HG02870 (cell line): Measurements from ENCODE around the gene HNRNPF.
A peak's percentile ranks its signal among the peaks of the same experiment; 100 is the strongest.
"Not testable (repeated sequence)": the region's sequence is repeated elsewhere in the genome, so short reads cannot be mapped to it uniquely, and the experiment has no call there.

Experiments used
- ATAC-seq: cut with Tn5 transposase; IDR thresholded peaks from one replicate; pipeline ENCODE4 v1.9.1; 2021; ENCODE audit warnings: mild to moderate bottlenecking, moderate library complexity; ENCODE audit not compliant: unreplicated experiment

The HNRNPF gene

DNA sequence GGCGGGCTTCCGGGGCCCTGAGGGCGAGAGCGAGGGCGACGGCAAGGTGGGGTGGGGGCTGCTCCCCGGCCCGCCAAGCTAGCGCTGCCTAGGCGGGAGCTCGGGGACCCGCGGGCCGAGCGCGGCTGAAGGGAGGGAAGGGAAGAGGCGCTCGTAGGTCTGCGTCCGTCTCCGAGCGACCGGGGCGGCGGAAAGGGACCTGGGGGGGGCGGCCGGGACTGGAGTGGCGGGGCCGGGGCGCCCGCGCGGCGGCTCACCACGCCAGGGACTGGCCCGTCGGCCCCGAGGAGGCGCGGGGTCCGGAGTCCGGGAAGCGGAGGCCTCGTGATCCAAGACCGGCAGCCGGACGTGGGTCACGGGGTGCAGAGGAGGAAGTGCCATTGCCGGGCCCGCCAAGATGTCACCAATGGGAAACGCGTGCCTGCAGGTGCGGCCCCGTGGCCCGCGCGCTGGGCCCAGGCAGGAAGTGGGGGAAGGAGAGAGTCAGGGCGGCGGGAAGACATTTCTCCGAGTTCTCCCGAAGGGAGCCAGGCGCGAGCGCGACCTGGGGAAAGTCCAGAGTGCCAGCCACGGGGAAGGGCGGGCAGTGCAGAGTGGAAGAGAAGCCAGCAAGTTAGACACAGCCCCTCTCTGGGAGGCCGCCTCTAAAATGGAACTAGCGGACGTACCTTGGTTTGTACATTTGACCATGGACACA is 11.9 kb downstream of the HNRNPF start:
- ATAC-seq, result peak; percentile 77

DNA sequence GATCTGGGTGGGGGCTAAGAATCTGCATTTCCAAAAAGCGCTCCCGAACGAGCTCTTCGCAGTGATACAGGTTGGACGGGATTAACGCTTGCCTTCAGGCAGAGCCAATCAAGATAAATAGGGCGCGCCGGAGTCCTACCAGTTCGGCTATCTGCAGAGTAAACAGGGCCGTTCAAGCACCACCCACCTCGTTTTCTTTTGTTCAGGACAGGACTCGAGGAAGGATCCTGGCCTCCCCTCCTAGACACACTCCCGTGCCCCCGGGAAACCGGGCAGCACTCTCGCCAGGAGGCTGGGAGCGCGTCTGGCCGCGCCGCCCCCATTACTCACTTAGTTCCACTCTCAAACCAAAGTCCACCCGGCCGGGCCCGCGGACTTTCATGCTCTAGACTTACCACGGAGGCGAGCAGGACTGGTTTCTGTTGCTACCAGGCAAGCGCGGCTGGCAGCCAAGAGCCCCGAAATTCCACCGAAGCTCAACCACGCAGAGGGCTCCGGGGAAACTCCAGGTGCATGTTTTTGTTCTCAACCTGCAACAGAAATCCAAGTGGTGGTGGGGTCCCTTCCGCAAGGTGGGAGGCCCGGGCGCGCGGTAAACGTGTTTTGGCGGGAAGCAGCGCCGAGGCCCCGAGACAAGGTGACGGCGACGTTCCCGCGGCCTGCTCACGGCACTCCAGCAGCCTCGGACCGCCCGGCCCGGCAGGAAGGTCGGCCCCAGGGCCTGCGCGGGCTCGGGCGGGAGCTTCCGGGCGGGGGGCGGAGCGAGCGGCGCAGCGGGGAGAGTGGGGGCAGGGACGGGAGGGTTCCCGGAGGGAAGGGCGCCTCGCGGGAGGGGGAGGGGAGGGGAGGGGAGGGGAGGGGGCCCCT is 12.7 kb downstream of the HNRNPF start:
- ATAC-seq, result peak; percentile 41

DNA sequence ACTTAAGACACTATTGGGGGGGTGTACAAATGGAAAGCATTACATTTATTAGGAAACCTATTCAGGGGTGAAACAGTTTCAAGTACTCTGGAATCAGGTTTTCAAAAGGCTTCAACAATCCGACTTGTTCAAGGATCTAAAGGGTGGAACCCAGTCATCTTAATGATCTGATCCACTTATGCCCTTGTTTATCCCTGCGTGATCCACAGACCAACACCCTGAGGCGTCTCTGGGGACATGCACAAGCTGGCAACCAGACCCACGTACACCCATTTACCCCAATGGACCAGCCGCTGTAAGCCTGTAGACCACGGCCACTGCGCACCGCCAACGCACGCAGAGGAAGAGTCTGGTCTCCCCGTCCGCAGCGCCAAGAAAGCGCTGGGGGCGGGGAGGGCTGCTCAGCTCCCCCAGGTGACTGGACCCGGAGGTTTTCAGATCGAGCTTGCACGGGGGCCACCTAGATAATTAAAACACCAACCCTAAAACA is 13.4 kb downstream of the HNRNPF start:
- no peak for ATAC-seq

DNA sequence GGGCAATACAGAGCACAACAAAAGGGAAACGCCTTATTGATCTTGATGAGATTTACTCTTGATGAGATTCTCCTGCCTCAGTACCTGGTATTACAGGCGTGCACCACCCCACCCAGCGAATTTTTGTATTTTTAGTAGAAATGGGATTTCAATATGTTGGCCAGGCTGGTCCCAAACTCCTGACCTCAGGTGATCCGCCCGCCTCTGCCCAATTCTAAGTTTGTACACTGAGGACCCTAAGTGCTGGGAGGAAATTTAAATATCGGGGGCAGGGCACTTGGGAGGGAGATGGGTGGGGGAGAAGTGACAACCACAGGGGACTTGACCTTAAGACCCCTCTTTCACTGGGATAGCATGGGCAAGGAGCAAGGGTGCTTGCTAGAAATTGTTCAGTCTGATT is 14.1 kb downstream of the HNRNPF start:
- ATAC-seq, result no peak

DNA sequence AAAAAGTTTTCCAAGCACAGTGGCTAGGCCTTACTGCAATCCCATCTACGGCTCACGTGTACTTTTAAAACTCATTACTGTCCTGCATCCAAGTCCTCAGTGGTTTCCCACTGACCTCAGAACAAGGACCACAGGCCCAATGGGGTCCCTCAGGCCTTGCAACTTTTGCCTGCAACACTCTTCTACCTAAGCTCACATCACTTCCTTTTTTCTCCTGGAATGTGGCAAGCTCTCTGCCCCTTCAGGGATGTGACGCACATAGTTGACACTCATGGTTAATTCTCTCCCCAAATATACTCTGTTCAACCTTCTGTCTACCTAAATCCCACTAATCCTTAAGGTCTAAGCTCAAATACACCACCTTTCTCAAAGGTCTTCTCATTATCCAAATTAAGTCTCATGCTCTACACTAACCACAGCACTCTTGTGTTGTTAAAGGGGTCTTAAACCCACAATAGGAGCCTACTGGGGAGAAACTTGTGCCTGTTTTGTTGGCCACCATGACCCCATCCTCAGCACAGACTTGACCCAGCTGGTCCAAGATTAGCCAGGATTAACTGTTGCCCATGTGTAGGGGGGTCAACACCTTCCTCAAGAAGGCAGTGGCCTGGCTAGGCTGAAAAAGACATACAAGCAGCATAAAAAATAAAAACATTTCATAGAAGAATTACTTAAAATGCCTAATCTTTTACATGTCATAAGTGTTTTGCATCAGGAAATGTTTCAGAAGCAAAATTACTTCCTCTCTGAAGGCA is 15.2 kb downstream of the HNRNPF start:
- no peak for ATAC-seq

DNA sequence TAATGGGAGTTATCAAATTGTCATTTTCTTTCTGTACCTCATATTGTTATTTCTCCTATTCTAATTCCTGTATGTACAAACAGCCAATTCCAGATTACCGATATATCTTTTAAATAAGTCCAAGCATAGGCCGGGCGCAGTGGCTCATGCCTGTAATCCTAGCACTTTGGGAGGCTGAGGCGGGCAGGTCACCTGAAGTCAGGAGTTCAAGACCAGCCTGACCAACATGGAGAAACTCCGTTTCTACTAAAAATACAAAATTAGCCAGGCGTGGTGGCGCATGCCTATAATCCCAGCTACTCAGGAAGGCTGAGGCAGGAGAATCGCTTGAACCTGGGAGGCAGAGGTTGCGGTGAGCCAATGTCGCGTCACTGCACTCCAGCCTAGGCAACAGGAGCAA is 15.8 kb downstream of the HNRNPF start:
- not testable (repeated sequence) for ATAC-seq

DNA sequence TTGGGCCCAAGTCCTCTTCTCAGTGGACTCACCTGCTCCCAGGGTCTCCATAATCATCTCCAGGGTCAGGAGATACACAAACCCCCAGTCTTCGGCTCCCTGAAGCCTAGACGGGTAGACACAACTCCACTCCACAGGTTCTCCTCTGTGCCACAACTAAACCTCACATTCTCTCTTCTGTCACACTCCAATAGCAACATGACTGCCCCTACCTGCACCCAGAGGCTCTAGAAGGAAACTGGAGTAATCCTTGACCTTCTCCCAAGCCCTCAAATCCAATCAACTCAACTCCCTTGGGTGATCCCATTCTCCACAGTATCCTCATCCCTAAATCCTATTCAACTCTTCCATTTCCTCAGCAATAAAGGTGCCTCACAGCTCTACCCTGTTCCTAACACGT is 16.2 kb downstream of the HNRNPF start:
- ATAC-seq, result no peak

DNA sequence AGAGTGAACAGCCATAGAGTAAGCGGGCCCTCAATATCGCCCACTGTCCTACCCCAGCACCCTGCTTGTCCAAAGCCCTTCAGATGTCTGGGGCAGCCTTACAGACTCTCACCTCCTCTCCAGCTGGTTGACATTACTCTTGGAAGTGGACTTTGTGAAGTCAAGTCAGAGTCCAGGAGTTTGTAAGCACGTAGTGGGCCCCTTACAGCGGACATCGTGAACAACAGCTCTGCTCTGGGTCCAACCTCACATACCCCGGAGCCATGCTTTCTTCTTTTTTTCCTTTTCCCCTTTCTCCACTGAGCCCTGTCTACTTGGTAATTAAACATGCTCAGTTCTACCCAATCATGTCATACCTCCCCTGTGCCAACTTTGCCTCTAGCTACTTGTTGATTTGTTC is 17.5 kb downstream of the HNRNPF start:
- no peak for ATAC-seq

DNA sequence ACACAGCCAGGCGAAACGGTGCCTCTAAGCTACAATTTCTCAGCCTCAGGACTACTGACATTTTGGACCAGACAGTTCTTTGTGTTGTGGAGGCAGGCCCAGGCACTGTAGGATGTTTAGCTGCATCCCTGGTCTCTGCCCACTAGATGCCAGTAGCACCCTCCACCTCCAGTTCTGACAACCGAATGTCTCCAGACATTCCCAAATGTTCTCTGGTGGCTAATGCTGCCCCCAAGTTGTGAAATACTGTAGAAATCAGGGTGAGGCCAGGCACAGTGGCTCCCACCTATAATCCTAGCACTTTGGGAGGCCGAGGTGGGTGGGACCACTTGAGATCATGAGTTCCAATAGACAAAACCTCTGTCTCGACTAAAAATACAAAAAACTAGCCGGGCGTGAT is 18.2 kb downstream of the HNRNPF start:
- no peak for ATAC-seq

DNA sequence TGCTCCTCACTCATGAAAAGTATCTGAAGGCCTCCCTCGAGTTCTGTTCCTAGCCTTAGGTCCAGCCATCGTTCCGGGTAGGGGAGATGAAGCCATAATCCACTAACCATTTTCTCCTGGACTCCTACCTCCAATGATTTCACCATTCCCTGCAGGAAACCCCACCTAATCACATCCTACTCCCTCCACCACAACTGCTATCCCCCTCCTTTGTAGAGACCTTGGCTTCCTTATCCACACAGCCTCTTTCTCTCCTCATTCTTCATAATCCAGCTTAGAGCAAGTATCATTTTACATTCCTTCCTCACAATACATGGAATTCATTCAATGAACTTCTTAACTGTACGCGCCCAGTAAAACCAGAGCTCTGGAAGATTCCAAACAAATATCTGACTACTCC is 18.7 kb downstream of the HNRNPF start:
- ATAC-seq, result no peak

DNA sequence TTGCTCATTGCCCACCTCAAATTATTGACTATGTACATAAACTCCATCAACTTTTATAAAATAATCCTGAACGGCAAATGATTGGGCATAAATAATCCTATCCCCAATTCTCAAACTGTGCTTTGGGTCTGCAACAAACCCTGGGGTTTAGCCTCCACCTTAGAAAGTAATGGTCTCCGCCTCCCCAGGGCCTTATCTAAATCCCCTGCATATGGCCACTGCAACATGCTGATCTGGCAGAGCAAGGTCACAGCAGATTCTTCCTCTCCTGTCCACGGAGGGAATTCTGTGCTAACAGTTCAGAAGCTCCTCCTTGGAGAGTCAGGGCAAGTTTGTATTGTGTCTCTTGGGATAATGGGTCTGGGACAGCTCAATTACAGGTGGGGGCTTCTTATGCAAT is 19.1 kb downstream of the HNRNPF start:
- ATAC-seq, result no peak

DNA sequence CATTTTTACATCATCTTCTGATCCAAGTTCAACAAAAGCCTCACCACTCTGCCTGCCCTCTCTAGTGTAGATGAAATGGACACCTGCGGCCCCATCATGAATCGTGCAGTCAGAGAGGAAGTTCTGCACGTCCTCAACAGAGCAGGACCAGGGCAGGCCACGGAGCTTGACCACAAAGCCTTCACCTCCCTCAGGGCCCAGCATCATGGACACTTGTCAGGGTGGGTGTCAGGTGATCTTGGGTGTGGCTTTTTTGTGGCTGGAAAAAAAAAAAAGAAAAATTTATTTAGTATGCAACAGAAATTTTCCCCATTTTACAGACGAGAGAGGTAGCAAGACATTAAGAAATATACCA is 21.3 kb downstream of the HNRNPF start:
- ATAC-seq, result no peak

DNA sequence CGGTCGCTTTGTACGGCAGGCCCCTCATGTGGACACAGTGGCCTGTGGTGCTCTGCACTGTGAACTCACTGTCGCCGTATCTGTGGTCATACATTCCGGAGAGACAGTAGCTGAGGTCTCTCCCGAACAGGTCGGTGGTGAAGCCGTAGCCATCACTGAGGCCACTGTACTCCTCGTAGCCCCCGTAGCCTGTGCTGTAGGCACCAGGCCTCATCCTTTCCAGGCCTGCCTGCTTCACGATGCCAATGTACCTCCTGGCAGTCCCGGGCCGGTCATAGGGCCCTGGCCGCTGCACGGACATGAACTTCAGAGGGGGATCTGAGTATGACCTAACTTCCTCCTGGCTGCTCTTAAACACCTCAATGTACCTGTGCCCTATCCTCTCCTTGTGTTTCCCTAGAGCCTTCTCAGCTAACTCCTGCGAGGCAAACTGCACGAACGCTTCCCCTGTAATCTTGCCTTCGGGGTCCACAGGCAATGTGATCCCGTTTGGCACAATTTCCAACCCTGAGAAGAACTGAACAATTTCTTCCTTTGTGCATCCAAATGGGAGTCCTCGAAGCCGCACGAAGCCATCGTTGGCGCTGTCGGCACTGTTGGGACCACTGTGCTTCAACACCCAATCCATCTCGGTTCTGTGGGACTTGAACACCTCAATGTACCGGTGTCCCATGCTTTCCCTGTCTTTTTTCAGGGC is 21.9 kb downstream of the HNRNPF start:
- ATAC-seq, result no peak

DNA sequence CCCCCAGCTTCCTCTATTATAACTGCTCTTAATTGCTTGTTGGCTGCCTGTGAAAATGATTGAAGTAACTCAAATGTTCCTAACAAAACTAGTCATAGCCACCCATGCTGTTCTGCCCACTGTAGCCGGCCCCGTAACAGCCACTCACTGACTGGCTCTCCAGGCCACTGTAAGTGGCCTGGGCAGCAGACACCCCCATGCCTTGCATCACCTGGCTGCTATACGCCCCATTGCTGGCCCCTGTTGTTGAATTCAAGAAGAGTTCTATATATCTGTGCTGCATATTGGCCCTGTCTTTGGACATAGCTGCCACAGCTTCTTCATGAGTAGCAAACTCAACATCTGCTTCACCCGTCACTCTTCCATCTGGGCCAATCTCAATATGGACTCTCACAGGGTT is 22.4 kb downstream of the HNRNPF start:
- no peak for ATAC-seq

DNA sequence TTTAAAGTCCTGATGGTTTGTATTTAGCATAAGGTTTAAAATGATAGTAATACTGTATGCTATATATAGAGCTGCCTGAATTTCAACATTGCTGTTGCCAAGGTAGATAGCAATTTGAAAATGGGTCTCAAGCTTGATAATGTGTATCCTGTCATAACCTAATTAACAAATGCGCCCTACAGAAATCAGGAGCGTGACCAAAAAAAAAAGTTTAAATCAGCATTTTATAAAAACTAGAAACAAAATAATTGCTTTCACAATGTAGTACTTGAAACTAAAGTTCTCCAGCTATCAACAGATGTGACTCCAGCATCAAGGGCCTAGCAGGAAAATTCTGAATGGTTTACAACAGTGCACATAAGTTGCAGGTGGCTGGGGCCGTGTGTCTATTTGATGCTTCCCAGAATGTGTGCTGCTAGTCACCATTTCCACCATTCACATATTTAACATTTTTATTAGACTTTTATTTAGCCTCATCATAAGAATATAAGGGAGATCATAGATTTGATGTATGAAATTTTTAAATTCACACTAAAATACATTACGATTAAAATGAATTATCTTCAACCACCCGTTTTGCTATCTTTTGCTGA is 23.5 kb downstream of the HNRNPF start:
- ATAC-seq, result no peak

DNA sequence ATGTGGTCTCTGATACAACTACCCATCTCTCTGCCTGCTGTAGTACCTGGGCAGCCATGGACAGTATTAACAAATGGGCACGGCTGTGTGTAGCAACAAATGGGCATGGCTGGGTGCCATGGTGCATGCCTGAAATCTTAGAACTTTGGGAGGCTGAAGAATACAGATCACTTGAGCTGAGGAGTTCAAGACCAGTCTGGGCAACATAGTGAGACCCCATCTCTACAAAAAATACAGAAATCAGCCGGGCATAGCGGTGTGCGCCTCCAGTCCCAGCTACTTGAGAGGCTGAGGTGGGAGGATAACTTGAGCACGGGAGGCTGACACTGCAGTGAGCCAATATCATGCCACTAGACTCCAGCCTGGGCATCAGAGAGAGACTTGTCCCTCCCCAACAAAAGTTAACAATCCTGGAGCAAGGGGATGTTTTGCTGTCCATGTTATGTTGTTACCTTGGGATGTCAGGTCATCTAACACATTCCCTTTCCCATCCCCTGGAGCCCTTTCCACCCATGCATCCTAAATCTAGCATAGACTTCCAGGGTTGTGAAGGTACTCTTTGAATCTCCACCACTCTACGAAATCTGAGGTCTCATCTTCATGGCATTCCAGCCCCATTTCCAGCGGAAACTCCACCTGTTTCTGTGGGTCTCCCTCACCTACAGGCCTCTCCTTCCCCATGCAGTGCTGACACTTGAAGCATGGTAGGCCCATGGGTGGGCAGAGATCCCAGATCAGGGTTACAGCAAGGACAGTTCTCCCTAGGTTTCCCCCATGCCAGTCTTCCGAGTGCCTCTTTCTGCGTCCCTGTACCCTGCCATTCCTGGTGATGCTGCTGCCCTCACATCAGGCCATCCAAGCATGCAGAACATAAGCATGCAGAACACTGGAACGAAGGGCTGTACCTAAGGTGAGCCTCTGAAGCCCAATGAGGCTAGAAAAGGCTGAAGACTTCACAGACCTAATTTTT is 24.4 kb downstream of the HNRNPF start:
- ATAC-seq, result no peak

DNA sequence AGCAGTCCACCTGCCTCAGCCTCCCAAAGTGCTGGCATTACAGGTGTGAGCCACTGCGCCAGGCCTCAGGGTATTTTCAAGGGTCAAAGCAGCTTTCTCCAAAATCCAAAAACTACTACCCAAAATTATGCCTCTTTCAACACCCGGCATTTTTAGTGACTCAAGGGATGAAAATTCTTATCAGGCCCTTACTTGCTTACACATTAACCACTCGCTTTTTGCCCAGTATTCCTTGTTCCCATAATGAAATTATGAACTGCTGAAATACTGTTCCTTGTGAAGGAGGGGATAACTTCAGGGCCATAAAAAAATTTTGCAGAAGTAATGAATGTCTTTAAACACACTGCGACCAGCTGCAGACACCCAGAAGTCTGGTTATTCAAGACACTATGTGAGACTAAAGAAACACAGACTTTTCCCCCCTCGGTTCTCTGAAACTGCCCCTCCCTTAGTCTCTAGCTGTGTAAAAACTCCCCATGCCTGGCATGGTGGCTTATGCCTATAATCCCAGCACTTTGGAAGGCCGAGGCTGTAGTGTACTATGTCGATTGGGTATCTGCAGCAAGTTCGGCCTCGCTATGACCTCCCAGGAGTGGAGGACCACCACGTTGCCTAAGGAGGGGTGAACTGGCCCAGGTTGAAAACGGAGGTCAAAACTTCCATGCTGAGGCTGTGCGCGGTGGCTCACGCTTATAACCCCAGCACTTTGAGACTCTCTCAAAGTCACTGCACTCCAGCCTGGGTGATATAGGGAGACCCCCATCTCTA is 25.6 kb downstream of the HNRNPF start:
- no peak for ATAC-seq

DNA sequence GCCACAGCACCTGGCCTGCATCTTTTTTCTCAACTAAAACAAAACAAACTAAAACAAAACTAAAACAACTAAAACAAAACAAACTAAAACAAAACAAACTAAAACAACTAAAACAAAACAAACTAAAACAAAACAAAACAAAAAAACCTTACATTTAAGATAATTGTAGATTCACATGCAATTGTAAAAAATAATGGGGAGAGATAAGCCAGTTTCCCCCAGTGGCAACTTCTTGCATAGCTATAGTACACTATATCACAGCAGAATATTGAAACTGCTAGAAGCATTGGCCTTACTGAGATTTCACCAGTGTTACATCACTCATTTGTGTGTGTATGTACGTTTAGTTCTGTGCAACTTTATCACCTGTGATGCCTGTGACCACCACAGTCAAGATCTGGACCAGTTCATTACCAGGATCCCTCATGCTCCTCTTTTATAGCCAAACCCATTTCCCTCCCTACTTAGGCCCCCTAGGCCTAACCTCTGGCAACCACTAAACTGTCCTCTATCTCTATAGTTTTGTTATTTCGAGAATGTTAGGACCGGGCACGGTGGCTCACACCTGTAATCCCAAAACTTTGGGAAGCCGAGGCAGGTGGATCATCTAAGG is 28.3 kb downstream of the HNRNPF start:
- no peak for ATAC-seq
